LNCAP (cell line): ENCODE results near the gene IL12A.

Experiments used
- TF ChIP-seq, protein P1 (sequence below): fragments of 450-650 bp; IDR thresholded peaks from 2 replicates; pipeline ENCODE4 v1.5.1; 2017; ENCODE audit warnings: mild to moderate bottlenecking

Gene IL12A

DNA sequence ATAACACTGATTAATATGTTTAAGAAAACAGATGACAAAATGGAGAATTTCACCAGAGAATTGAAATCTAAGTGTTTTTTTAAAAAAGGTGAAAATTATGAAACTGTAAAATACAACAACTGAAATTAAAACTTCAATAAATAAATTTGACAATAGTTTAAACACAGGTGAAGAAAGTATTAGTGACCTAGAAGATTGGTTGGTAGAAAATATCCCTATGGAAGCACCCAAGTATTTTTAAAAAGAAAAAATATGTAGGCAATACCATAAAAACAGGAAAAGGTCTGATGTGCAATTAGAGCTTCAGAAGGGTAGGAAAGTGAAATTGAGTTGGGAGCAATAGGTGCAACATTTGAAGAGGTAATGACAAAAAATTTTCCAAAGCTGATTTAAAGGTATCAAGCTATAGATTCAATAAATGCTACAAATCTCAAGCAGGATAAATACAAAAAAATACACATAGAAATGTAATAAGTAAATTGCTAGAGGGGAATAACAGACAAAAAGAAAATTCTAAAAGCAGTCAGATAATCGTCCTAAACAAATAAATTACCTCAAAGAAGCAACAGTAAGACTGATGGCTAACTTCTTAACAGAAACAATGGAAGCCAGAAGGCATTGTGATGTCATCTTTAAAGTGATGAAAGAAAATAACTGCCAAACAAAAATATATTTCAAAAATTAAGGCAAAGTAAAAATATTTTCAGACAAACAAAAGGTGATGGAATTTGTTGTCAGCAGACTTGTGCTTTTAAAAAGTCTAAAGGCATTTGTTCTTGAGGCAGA lies 9.5 kb upstream of the IL12A start:
- TF ChIP-seq, protein P1, sequence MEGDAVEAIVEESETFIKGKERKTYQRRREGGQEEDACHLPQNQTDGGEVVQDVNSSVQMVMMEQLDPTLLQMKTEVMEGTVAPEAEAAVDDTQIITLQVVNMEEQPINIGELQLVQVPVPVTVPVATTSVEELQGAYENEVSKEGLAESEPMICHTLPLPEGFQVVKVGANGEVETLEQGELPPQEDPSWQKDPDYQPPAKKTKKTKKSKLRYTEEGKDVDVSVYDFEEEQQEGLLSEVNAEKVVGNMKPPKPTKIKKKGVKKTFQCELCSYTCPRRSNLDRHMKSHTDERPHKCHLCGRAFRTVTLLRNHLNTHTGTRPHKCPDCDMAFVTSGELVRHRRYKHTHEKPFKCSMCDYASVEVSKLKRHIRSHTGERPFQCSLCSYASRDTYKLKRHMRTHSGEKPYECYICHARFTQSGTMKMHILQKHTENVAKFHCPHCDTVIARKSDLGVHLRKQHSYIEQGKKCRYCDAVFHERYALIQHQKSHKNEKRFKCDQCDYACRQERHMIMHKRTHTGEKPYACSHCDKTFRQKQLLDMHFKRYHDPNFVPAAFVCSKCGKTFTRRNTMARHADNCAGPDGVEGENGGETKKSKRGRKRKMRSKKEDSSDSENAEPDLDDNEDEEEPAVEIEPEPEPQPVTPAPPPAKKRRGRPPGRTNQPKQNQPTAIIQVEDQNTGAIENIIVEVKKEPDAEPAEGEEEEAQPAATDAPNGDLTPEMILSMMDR = no peak

DNA sequence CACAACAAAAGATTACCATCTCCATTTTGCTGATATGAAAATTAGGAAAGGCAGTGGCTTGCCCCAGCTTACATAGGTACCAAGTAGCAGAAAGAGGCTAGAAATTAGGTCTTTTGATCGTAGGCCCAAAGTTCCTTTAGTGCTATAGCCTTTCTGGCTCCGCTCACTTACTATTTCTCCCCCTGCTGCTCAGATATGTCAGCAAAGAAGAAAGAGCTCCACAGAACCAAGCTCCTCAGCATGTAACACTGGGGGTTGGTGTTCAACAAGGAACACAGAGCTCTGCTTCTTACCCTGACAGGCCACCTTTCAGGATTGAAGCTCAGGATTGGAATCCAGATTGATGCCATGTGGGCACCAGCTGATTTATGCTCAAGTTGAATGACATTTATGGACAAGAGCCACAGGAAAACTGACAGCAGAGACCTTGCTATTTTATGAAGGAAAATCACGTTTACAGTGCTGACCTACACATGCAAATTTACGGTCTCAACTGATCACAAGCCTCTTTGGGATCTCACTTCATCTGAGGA lies 6.1 kb upstream of the IL12A start:
- TF ChIP-seq, protein P1 = no peak

DNA sequence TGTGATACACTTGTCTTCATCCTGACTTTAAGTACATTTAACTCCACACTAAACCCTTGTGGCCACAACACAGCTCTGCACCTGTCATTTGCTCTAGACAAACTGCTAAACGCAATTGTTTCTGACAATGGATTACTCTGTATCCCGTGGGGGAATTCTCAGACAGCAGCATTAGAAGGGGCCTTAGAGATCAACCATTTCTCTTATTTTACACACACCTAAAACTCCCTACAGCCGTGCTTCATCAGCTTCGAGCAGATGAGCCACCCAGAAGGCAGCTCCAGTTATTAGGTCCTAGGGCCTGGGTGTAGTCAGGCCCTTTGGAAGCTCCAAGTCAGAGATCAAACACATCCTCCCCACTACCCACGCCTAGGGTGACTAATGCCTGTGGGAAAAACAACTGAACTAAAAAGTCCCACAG lies 1.3 kb upstream of the IL12A start:
- TF ChIP-seq, protein P1 = no peak

DNA sequence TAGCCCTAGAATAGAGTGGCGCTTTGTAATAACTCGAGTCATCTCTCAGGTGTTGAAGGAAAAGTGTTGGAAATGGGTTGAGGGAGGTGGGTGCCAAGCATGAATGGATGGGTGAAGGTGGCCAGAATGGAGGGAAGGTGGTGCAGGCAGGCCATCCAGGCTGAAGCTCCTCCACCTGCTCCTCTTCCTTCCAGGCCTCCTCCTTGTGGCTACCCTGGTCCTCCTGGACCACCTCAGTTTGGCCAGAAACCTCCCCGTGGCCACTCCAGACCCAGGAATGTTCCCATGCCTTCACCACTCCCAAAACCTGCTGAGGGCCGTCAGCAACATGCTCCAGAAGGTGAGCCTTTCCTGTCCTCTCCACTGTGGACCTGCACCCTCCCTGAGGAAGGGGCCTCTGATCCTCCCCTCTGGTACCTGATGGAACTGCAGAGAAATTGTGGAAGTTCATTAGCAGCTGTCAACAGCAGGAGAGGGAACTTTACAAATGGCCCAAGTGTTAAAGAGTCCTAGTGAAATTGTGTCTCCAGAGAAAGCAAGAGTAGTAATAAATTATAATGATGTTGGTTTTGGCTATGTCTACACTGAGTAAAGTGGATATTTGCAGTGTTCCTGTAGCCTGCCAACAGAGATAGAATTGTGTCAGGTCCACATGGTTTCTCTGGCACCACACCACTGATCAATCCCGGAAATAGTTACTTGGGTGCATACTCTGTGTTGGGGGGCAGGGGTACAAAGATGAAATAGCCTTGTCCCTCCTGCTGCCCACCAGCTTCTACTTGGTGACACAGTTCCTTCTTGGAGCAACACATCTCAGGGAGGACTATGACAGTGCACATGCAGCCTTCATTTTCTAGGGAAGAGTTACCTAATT lies 1.6 kb downstream of the IL12A start:
- TF ChIP-seq, protein P1 = no peak

DNA sequence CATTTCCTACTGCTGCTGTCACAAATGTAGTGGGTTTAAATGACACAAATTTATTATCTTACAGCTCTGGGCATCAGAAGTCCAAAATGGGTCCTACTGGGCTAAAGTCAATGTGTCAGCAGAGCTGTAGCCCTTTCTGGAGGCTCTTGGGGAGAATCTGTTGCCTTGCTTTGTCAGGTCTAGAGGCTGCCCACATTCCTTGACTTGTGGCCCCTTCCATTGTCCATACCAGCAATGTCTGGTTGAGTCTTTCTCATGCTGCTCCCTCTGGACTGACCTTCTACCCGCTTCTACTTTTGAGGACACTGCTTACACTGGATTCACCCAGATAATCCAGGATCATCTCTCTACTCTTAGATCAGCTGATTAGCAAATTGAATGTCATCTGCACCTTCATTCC lies 3.0 kb downstream of the IL12A start:
- TF ChIP-seq, protein P1 = no peak

DNA sequence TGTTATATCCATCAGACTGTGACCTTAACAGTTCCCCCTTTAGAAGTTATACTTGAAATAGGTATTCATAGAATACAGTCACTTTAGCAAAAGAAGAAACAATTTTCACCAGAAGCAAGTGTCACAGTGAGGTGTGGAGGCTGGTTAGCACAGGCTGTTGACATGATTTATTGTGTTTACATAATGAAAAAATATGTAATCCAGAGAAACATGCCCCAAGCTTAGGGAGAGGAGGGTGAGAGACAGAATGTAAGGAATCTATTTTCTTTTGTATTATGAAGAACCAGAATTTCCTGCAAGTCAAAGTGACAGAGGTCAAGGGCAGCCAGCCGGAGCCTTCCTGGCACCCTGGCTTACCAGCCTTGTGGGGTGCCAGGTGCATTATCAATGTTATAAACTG lies 4.0 kb downstream of the IL12A start:
- TF ChIP-seq, protein P1 = no peak

DNA sequence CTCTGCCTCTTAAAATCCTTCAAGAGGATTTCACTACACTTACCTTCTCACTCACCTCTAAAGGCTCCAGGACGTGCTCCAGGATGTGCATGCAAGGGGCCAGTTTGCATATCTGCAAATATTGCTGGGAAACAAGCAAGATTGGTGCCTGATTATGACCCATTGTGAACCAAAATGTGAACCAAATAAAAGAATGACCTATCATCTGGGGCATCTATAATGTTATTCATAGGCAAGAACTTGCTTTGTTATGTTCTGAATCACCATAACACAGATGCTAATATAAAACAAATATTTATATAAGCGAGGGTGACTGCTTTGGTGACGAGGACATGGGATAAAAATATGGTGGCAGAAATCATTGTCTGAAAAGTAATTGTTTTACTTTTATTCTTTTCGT lies 5.5 kb downstream of the IL12A start:
- TF ChIP-seq, protein P1 = no peak
